ENCODE measurements around the gene SLC17A5. TPM values are rescaled to one million over a fixed set of nuclear protein-coding genes. Genes with fewer than 3 reads are reported as not detected.

Gene SLC17A5
- total and polyA plus RNA-seq, 9 of the 15 experiments (the other 6 are each of a cell fraction or from before 2014, with no cell fraction given), result 1.3 to 7.2 (median 3.4) TPM

DNA sequence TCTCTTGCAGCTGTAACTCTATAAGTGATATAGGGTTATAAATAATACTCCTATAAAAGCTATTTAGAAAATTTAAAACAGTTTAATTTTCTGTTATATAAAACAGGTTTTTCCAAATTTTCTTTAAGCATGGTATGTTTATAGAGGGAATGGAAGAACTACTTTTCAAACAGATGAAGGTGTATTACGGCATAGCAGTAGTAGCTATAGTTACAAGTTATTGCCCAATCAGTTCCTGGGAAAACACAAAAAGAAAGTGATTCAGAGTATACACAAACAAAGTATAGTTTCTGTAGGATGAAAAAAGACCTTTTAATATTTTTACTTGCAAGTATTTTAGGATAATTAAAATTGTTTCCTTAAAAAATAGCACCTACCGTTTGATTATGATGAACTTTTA is 9.8 kb downstream of the SLC17A5 start:
- FAIRE-seq (no peak), DNase-seq (ENCODE audit: extremely low read depth in 1 of 4, low spot score in 3 of 4) (no peak), ATAC-seq (no peak)
- no peaks in the 10 kb centered on the region for H3K79me2 ChIP-seq (ENCODE audit: control insufficient read depth, insufficient read depth, low read length)
- ChIA-PET CTCF (ENCODE audit: low intra/inter-chr PET ratio) (no interaction called here), POLR2A (interaction anchor here (0.8 to 1.6 kb wide), 3 partner anchors 9 to 129 kb away, joined by 3 to 8 read pairs (median 4); partner anchors contain the start of gene SLC17A5)
- no peaks in the 10 kb centered on the region for H3K27me3 ChIP-seq (ENCODE audit: control insufficient read depth in 2 of 2, insufficient read depth in 2 of 2, low read length in 2 of 2)
- no peaks in the 10 kb centered on the region; a peak in 1 of 5 replicates for H3K4me1 ChIP-seq (replicated peaks in 1 of 2; ENCODE audit: control insufficient read depth in 2 of 2, insufficient read depth in 2 of 2, low read length in 2 of 2)
- no peaks in the 10 kb centered on the region for H3K9me3 ChIP-seq (replicated peaks; ENCODE audit: control insufficient read depth, insufficient read depth, low read depth, low read length)
- no TSS peak for BruUV-seq (replicated peaks)
- H3K4me2 ChIP-seq (ENCODE audit: insufficient read depth, low read length), result no peak overlapping the region
- intact Hi-C loops (cut with micrococcal nuclease) (no loop called here), in situ Hi-C loops (cut with MboI) (no loop called here)
- no peak overlapping the region for H3K4me3 ChIP-seq
- WGBS (ENCODE audit: insufficient coverage, low coverage, missing lambda C conversion rate), result 64% methylated on average over 2 of the region's 2 CpGs
- H3K9me1 ChIP-seq (ENCODE audit: control insufficient read depth, insufficient read depth, low read length), result no peaks in the 10 kb centered on the region
- no peaks in the 10 kb centered on the region for H4K20me1 ChIP-seq (replicated peaks; ENCODE audit: control insufficient read depth, insufficient read depth, low read length)
- no peak overlapping the region for H2AFZ ChIP-seq (ENCODE audit: low read depth, low read length)
- no peak overlapping the region for H3K9ac ChIP-seq (ENCODE audit: insufficient read depth in 1 of 2, low read depth in 2 of 2, low read length in 2 of 2)
- 0 out of 3 replicates have a peak, but pooled peaks cover 2% of the 10 kb centered on the region for H3K36me3 ChIP-seq (ENCODE audit: control insufficient read depth, insufficient read depth, low read length)
- TF ChIP-seq, protein P1, sequence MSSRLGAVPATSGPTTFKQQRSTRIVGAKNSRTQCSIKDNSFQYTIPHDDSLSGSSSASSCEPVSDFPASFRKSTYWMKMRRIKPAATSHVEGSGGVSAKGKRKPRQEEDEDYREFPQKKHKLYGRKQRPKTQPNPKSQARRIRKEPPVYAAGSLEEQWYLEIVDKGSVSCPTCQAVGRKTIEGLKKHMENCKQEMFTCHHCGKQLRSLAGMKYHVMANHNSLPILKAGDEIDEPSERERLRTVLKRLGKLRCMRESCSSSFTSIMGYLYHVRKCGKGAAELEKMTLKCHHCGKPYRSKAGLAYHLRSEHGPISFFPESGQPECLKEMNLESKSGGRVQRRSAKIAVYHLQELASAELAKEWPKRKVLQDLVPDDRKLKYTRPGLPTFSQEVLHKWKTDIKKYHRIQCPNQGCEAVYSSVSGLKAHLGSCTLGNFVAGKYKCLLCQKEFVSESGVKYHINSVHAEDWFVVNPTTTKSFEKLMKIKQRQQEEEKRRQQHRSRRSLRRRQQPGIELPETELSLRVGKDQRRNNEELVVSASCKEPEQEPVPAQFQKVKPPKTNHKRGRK (tag; IDR thresholded peaks at IDR 0.05), result no peak
- TF ChIP-seq CEBPB (tag; IDR thresholded peaks at IDR 0.05), result peak; percentile 34; the same call in 1 of the 2 replicates
- TF ChIP-seq MCM3 (IDR thresholded peaks at IDR 0.05), result no peak
- no peak for TF ChIP-seq FOXA1 (IDR thresholded peaks at IDR 0.05; ENCODE audit: borderline replicate concordance)
- TF ChIP-seq, protein P2, sequence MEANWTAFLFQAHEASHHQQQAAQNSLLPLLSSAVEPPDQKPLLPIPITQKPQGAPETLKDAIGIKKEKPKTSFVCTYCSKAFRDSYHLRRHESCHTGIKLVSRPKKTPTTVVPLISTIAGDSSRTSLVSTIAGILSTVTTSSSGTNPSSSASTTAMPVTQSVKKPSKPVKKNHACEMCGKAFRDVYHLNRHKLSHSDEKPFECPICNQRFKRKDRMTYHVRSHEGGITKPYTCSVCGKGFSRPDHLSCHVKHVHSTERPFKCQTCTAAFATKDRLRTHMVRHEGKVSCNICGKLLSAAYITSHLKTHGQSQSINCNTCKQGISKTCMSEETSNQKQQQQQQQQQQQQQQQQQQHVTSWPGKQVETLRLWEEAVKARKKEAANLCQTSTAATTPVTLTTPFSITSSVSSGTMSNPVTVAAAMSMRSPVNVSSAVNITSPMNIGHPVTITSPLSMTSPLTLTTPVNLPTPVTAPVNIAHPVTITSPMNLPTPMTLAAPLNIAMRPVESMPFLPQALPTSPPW (CRISPR knock-in tag; IDR thresholded peaks at IDR 0.05), result no peak
- TF ChIP-seq ZNF133 (CRISPR knock-in tag; IDR thresholded peaks at IDR 0.05), result no peak
- TF ChIP-seq JUND (IDR thresholded peaks at IDR 0.05; ENCODE audit: borderline replicate concordance, low read depth, low read length), result no peak
- no peak for TF ChIP-seq JUND (tag; IDR thresholded peaks at IDR 0.05; ENCODE audit: borderline replicate concordance, low read depth, low read length)
- TF ChIP-seq CEBPG (CRISPR knock-in tag; IDR thresholded peaks at IDR 0.05), result no peak
- TF ChIP-seq CEBPG (tag; conservative IDR thresholded peaks at IDR 0.05 in 1 of 2, IDR thresholded peaks at IDR 0.05 in 1 of 2), result peak; percentile 44 to 59; a peak in 3 of 4 replicates
- no peak for TF ChIP-seq CAMTA2 (CRISPR knock-in tag; conservative IDR thresholded peaks at IDR 0.05)
- TF ChIP-seq ZNF696 (CRISPR knock-in tag; conservative IDR thresholded peaks at IDR 0.05), result no peak
- no peak overlapping the region for H3K27ac ChIP-seq (ENCODE audit: extremely low read depth, low read depth, low read length)

Measured in K562 (cell line).